Activated effector memory CD4-positive, alpha-beta T cell treated with anti-CD3 and anti-CD28 coated beads, Interleukin-2, amount 50 U/mL, for 16 hours (primary cell): ENCODE data around the gene RNASE13.
"Not testable (repeated sequence)": the region's sequence is repeated elsewhere in the genome, so short reads cannot be mapped to it uniquely, and the experiment has no call there.

ENCODE experiments used
- DNase-seq: peaks from one replicate; pipeline ENCODE4 v3.0.0-alpha.2; 2020

The RNASE13 gene

DNA sequence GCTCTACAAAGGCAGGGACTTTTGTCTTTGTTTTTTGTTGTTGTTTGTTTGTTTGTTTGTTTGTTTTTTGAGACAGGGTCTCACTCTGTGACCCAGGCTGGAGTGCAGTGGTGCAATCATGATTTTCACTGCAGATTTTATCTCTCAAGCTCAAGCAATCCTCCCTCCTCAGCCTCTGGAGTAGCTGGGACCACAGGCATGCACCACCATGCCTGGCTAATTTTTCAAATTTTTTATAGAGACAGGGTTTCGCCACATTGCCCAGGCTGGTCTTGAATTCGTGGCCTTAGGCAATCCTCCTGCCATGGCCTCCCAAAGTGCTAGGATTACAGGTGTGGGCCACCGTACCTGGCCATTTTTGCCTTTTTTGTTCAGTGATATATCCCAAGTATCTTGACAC is 6.3 kb upstream of the RNASE13 start:
- DNase-seq = not testable (repeated sequence)

DNA sequence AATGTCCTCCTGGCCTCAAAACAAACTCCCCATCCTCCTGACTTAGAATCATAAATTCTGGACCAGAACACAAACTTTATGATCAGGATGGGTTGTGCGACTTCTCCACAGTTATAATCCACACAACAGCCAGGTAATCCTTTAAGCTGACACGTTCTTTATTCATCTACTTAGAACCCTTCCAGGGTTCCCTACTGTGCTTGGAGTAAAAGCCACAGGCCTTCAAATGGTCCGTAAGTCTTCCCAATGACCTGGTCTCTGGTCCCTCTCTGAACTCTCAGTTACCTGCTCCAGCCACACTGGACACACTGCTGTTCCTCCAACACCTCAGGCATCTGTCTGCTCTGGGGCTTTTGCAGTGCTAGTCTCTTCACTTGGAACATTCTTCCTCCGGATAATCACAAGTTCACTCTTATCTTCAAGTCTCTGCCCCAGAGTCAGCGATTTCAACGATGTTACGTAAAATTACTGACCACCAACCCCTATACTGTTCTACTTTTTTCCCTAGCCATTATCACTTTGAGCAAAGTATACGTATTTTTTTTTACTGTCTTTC is 5.8 kb upstream of the RNASE13 start:
- DNase-seq = no peak

- no peak for DNase-seq
These were observed 5.2 kb upstream of the RNASE13 start for GRCh38 chr14:21039585-21040369.

- no peak for DNase-seq
These were observed 4.1 kb upstream of the RNASE13 start for GRCh38 chr14:21038441-21039422.

GRCh38 chr14:21037156-21037555 is 2.5 kb upstream of the RNASE13 start:
- no peak for DNase-seq

DNA sequence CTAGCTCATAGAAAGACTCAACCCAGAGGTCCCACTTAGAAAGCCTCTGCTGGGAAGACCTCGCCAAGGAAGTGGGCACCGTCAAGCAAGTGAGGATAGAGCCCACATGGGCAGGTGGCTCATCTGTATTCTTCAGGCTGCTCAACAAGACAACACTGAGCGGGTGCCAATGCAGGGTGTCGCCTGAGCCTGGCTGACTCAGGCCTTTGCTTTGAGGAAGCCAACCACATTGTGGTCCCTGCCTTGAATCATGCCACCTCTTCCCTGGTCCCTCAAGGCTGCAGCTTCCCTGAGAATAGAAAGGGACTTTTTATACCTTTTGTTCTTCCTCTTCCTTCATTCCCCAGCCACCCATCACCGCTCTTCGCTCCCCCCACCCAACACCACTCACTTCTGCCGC is 2.1 kb upstream of the RNASE13 start:
- no peak for DNase-seq

DNA sequence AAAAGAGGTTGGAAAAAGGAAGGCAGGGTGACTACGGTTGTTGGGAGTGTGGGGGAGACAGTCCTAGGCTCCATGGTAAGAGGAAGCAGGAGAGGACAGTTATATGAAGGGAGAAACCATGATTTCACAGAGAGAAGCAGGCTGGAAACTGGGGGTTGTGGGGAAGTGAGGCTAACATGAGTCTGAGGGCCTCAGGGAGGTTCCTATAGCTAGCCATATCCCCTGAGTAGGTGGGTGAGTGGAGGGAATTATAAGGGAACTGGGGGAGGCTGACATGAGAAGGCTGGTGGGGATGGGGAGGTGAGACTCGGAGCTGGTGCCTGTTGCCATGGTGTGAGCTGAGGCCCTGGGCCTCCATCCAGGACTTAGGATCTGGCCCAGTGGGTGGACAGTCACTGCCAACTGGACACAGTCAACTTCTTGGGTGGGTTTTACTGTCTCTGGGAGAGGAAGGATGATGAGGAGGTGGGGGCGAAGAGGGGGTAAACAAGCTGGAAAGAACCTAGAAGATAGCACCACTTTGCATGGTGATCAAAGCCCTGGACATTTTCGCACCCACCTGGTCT is 1.4 kb downstream of the RNASE13 start:
- no peak for DNase-seq

- no peak for DNase-seq
These were observed 2.1 kb downstream of the RNASE13 start for GRCh38 chr14:21032326-21033132.

- DNase-seq = no peak
These were observed 4.1 kb downstream of the RNASE13 start for GRCh38 chr14:21030531-21030930.

GRCh38 chr14:21029917-21030316 is 4.7 kb downstream of the RNASE13 start, which contains the start of gene TPPP2:
TSS of gene TPPP2 (plus strand) at chr14:21030217. CDS start at chr14:21030582, 365 bp downstream.
- DNase-seq = no peak

- DNase-seq = no peak
These were observed 7.7 kb downstream of the RNASE13 start for GRCh38 chr14:21026988-21027315.

DNA sequence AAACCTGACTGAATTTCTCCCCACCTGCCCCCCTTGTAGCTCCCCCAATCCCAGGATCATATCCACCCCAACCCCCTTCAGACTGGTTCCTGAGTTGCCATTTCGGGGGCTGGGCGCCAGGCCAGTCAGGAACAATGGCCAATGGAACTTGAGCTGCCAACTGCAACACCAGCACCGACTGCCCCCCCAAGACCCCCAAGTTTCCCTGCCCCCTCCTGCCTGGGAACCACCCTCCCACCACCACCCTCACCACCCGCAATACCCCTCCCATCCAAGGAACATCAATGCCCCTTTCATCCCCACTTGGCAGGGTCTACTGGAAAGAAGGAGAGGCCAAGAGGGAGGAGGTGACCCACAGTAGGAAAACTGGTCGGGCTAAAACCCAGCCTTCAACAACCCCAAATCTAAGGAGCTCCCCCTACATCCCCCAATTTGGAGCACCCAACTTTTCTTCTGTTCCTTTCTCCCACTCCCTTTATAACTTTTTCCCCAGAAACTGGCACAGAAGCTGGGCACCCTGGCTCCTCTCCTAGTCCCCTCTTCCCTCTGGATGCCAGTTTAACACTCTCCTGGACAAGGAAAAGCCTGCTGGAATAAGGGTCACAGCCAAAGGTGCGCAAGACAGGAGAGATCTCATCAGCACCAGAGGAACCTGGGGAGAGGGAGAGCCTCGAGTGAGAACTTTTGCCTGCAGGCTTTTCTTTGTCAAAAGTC is 8.2 kb downstream of the RNASE13 start:
- DNase-seq = no peak

- DNase-seq = no peak
These were observed 9.0 kb downstream of the RNASE13 start for GRCh38 chr14:21025371-21026273.

DNA sequence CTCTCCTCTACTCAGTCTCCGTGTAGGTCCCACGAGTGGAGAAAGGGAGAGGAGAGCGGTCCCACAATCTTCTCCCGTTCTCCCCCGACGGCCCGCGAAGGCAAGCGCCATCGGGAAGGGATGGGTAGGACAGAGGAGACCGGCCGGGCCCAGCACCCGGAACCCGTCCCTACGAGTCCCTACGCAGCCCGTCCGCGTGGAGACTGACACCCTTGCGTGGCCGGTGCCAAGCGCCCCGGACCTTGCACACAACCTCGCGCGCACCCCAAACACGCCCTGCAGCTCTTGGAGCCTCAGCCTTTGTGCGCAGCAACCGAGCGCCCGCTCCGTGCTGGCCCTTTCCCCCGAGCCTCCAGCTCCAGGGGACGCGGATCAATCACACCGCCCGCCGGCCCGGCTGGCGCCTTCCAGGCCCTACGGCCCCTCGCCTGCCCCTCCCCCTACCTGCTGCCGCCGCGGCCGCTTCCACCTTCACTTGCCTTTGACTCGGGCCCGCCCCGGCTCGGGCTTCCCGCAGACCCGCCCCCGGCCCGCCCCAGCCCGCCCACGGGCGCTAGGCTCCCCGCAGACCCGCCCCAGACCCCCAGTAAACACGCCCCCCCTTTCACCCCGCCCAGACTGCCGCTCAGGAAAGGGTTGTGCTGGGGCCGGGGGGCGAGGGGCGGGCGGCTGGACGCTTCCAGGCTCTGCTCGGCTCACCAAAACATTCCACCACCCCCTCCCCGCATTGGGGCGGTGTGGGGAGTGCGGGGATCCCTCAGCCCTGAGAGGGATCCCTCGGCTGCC is 9.8 kb downstream of the RNASE13 start, which contains the start of gene NDRG2:
NDRG2 (minus strand) TSS at position 477 of the 786 bp plus-strand sequence. CDS start 1,746 bp downstream, outside the sequence.
- DNase-seq = peak; percentile 90

GRCh38 chr14:21023817-21024584 is 10.6 kb downstream of the RNASE13 start:
- DNase-seq = no peak

GRCh38 chr14:21023174-21023573 is 11.4 kb downstream of the RNASE13 start:
- DNase-seq = no peak

DNA sequence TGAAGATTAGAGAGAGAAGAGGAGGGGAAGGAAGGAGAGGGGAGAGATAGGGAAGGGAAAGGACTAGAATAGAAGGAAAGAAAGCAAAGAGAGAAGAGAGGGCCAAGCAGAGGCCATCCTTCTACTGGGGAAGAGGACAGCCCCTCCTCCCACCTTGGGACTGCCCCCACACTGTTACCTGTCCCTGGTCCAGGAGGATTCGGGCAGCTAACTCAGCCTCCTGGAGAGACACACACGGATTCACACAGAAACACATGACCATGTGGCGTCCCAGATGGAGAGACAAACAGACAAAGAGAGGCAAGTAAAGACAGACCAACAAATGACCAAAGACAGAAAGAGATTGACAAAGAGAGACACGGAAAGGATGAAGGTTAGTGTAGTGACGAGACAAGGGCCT is 11.9 kb downstream of the RNASE13 start:
- DNase-seq = no peak

- DNase-seq = no peak
These were observed 13.5 kb downstream of the RNASE13 start for GRCh38 chr14:21020977-21021545.
